ENCODE results near the gene NDUFAF5. TPM values are rescaled to one million over a fixed set of nuclear protein-coding genes. Genes with fewer than 3 reads are reported as not detected.

Gene NDUFAF5
- total and polyA plus RNA-seq, 9 donors = 5.0 to 23.4 (median 16.8) TPM

- no peak for DNase-seq
- Histone ChIP-seq H3K9me3 (no peaks in the 10 kb centered on the region), H3K27ac (no peak overlapping the region), H3K4me3 (no peak overlapping the region), H3K4me1 (ENCODE audit: insufficient read depth) (no peaks in the 10 kb centered on the region), H3K27me3 (no peaks in the 10 kb centered on the region), H3K36me3 (no peaks in the 10 kb centered on the region)
- TF ChIP-seq POLR2A (IDR thresholded peaks at IDR 0.05) = no peak
- TF ChIP-seq, protein P1, sequence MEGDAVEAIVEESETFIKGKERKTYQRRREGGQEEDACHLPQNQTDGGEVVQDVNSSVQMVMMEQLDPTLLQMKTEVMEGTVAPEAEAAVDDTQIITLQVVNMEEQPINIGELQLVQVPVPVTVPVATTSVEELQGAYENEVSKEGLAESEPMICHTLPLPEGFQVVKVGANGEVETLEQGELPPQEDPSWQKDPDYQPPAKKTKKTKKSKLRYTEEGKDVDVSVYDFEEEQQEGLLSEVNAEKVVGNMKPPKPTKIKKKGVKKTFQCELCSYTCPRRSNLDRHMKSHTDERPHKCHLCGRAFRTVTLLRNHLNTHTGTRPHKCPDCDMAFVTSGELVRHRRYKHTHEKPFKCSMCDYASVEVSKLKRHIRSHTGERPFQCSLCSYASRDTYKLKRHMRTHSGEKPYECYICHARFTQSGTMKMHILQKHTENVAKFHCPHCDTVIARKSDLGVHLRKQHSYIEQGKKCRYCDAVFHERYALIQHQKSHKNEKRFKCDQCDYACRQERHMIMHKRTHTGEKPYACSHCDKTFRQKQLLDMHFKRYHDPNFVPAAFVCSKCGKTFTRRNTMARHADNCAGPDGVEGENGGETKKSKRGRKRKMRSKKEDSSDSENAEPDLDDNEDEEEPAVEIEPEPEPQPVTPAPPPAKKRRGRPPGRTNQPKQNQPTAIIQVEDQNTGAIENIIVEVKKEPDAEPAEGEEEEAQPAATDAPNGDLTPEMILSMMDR (IDR thresholded peaks at IDR 0.05) = no peak
- no peak for TF ChIP-seq EP300 (IDR thresholded peaks at IDR 0.05)
- intact Hi-C loops (cut with DNase I) = loop anchor here in 2 of 4 donors (10.0 kb wide), 3 partner anchors 640 to 1870 kb away; no protein-coding TSS in a partner anchor
These were observed 19.5 kb upstream of the NDUFAF5 start for GRCh38 chr20:13765299-13765698.

DNA sequence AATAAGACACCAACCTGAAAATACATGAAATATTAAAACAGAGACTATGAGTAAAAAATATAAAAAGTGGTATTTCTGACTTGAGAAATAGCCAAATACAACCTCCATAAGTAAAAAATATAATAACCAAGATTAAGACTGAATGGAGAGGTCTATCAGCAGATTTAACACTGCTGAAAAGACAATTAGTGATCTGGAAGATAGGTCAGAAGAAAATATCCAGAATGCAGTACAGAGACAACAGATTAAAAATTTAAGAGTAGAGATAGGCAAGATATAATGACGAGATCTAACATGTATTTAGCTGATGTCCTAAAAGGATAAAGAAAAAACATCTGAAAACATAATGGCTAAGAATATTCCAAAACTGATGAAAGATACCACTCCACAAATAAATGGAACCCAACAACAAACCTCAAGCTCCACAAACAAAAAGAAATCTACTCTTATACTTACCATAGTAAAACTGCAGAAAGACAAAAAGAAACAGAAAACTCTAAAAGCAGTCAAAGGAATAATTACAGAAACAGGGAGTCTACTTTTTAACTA is 18.9 kb upstream of the NDUFAF5 start:
- Histone ChIP-seq H3K27me3 (no peaks in the 10 kb centered on the region), H3K4me1 (ENCODE audit: insufficient read depth) (no peaks in the 10 kb centered on the region), H3K27ac (no peak overlapping the region), H3K4me3 (no peak overlapping the region), H3K9me3 (no peaks in the 10 kb centered on the region), H3K36me3 (no peaks in the 10 kb centered on the region)
- TF ChIP-seq POLR2A (IDR thresholded peaks at IDR 0.05) (no peak), EP300 (IDR thresholded peaks at IDR 0.05) (no peak)
- TF ChIP-seq, protein P1 (IDR thresholded peaks at IDR 0.05) = no peak
- 96 to 100% (median 98%) methylated on average over 1 of the region's 1 CpG for WGBS, 3 donors
- intact Hi-C loops (cut with DNase I) = loop anchor here in 2 of 4 donors (10.0 kb wide), 3 partner anchors 641 to 1871 kb away; no protein-coding TSS in a partner anchor
- no peak for DNase-seq

GRCh38 chr20:13770141-13770540 is 14.7 kb upstream of the NDUFAF5 start:
- H3K9me3 ChIP-seq = no peaks in the 10 kb centered on the region
- H3K27me3 ChIP-seq = no peaks in the 10 kb centered on the region
- H3K4me1 ChIP-seq (ENCODE audit: insufficient read depth) = no peaks in the 10 kb centered on the region
- TF ChIP-seq, protein P1 (IDR thresholded peaks at IDR 0.05) = no peak
- TF ChIP-seq POLR2A (IDR thresholded peaks at IDR 0.05) = no peak
- no peak for TF ChIP-seq EP300 (IDR thresholded peaks at IDR 0.05)
- WGBS, 3 donors = 86 to 89% (median 87%) methylated on average over 5 of the region's 5 CpGs
- DNase-seq = no peak
- no peak overlapping the region for H3K27ac ChIP-seq
- H3K4me3 ChIP-seq = no peak overlapping the region
- intact Hi-C loops (cut with DNase I) = loop anchor here in 1 of 4 donors (10.0 kb wide), 1 partner anchor 645 kb away; no protein-coding TSS in a partner anchor
- no peaks in the 10 kb centered on the region for H3K36me3 ChIP-seq

- H3K27me3 ChIP-seq = no peaks in the 10 kb centered on the region
- H3K9me3 ChIP-seq = no peaks in the 10 kb centered on the region
- no peaks in the 10 kb centered on the region for H3K4me1 ChIP-seq (ENCODE audit: insufficient read depth)
- intact Hi-C loops (cut with DNase I) = loop anchor here in 1 of 4 donors (10.0 kb wide), 1 partner anchor 647 kb away; no protein-coding TSS in a partner anchor
- DNase-seq = no peak
- 10 to 29% (median 13%) methylated on average over 4 of the region's 4 CpGs for WGBS, 3 donors
- no peaks in the 10 kb centered on the region for H3K36me3 ChIP-seq
- H3K4me3 ChIP-seq = no peak overlapping the region
- no peak overlapping the region for H3K27ac ChIP-seq
- no peak for TF ChIP-seq POLR2A (IDR thresholded peaks at IDR 0.05)
- TF ChIP-seq, protein P1 (IDR thresholded peaks at IDR 0.05) = peak in 1 of 3 donors; percentile 30
- TF ChIP-seq EP300 (IDR thresholded peaks at IDR 0.05) = no peak
These were observed 12.9 kb upstream of the NDUFAF5 start for GRCh38 chr20:13771853-13772453.

All from ovary (tissue), 9 donors.